ENCODE measurements around the gene EMC6. TPM values are rescaled to one million over a fixed set of nuclear protein-coding genes. Genes with fewer than 3 reads are reported as not detected.
"Not testable (repeated sequence)": the region's sequence is repeated elsewhere in the genome, so short reads cannot be mapped to it uniquely, and the experiment has no call there.

EMC6 gene
- total RNA-seq, 1 donor from 2014 or later: 43.8 TPM

GRCh38 chr17:3698139-3698538, 29.5 kb downstream of the EMC6 start:
- TF ChIP-seq CTCF (IDR thresholded peaks at IDR 0.05): no peak
- no peak overlapping the region for H3K27ac Mint-ChIP-seq (ENCODE audit: unreplicated experiment)
- H3K4me3 Mint-ChIP-seq (ENCODE audit: unreplicated experiment): no peak overlapping the region
- H3K4me1 Mint-ChIP-seq (ENCODE audit: unreplicated experiment): peaks cover 8% of the 10 kb centered on the region
- no peak for DNase-seq (ENCODE audit: extremely low spot score, unreplicated experiment)
- peaks cover 24% of the 10 kb centered on the region for H3K27me3 Mint-ChIP-seq (ENCODE audit: unreplicated experiment)
- peaks cover 2% of the 10 kb centered on the region for H3K36me3 Mint-ChIP-seq (ENCODE audit: unreplicated experiment)
- H3K9me3 Mint-ChIP-seq (ENCODE audit: unreplicated experiment): peaks cover 5% of the 10 kb centered on the region

- H3K36me3 Mint-ChIP-seq (ENCODE audit: unreplicated experiment): peaks cover 2% of the 10 kb centered on the region
- peaks cover 13% of the 10 kb centered on the region for H3K27me3 Mint-ChIP-seq (ENCODE audit: unreplicated experiment)
- TF ChIP-seq CTCF (IDR thresholded peaks at IDR 0.05): no peak
- no peak overlapping the region for H3K4me3 Mint-ChIP-seq (ENCODE audit: unreplicated experiment)
- peaks cover 5% of the 10 kb centered on the region for H3K9me3 Mint-ChIP-seq (ENCODE audit: unreplicated experiment)
- DNase-seq (ENCODE audit: extremely low spot score, unreplicated experiment): no peak
- H3K27ac Mint-ChIP-seq (ENCODE audit: unreplicated experiment): no peak overlapping the region
- peaks cover 5% of the 10 kb centered on the region for H3K4me1 Mint-ChIP-seq (ENCODE audit: unreplicated experiment)
Measured at GRCh38 chr17:3699951-3700350, 31.3 kb downstream of the EMC6 start.

GRCh38 chr17:3702041-3702539, 33.5 kb downstream of the EMC6 start:
- not testable (repeated sequence) for H3K4me3 Mint-ChIP-seq (ENCODE audit: unreplicated experiment); DNase-seq (ENCODE audit: extremely low spot score, unreplicated experiment); H3K9me3 Mint-ChIP-seq (ENCODE audit: unreplicated experiment); H3K4me1 Mint-ChIP-seq (ENCODE audit: unreplicated experiment); H3K27ac Mint-ChIP-seq (ENCODE audit: unreplicated experiment); H3K36me3 Mint-ChIP-seq (ENCODE audit: unreplicated experiment)
- peaks cover 11% of the 10 kb centered on the region for H3K27me3 Mint-ChIP-seq (ENCODE audit: unreplicated experiment)

- DNase-seq (ENCODE audit: extremely low spot score, unreplicated experiment): no peak
Measured at GRCh38 chr17:3704931-3705717, 36.5 kb downstream of the EMC6 start.

GRCh38 chr17:3705718-3705984, 37.0 kb downstream of the EMC6 start:
- not testable (repeated sequence) for H3K4me3 Mint-ChIP-seq (ENCODE audit: unreplicated experiment); H3K27ac Mint-ChIP-seq (ENCODE audit: unreplicated experiment); DNase-seq (ENCODE audit: extremely low spot score, unreplicated experiment); H3K36me3 Mint-ChIP-seq (ENCODE audit: unreplicated experiment); H3K27me3 Mint-ChIP-seq (ENCODE audit: unreplicated experiment); H3K9me3 Mint-ChIP-seq (ENCODE audit: unreplicated experiment); H3K4me1 Mint-ChIP-seq (ENCODE audit: unreplicated experiment)

More at GRCh38 chr17:3704931-3705717, 36.5 kb downstream of the EMC6 start:
- H3K27ac Mint-ChIP-seq (ENCODE audit: unreplicated experiment): no peak overlapping the region
- no peaks in the 10 kb centered on the region for H3K9me3 Mint-ChIP-seq (ENCODE audit: unreplicated experiment)
- peaks cover 2% of the 10 kb centered on the region for H3K36me3 Mint-ChIP-seq (ENCODE audit: unreplicated experiment)
- TF ChIP-seq CTCF (IDR thresholded peaks at IDR 0.05): no peak
- no peaks in the 10 kb centered on the region for H3K4me1 Mint-ChIP-seq (ENCODE audit: unreplicated experiment)
- no peaks in the 10 kb centered on the region for H3K27me3 Mint-ChIP-seq (ENCODE audit: unreplicated experiment)
- H3K4me3 Mint-ChIP-seq (ENCODE audit: unreplicated experiment): no peak overlapping the region

GRCh38 chr17:3708366-3708765, 39.8 kb downstream of the EMC6 start:
- H3K9me3 Mint-ChIP-seq (ENCODE audit: unreplicated experiment): no peaks in the 10 kb centered on the region
- H3K27ac Mint-ChIP-seq (ENCODE audit: unreplicated experiment): no peak overlapping the region
- peaks cover 13% of the 10 kb centered on the region for H3K36me3 Mint-ChIP-seq (ENCODE audit: unreplicated experiment)
- no peak overlapping the region for H3K4me3 Mint-ChIP-seq (ENCODE audit: unreplicated experiment)
- no peak for DNase-seq (ENCODE audit: extremely low spot score, unreplicated experiment)
- H3K4me1 Mint-ChIP-seq (ENCODE audit: unreplicated experiment): no peaks in the 10 kb centered on the region
- no peak for TF ChIP-seq CTCF (IDR thresholded peaks at IDR 0.05)
- no peaks in the 10 kb centered on the region for H3K27me3 Mint-ChIP-seq (ENCODE audit: unreplicated experiment)
